PC-3 (cell line): ENCODE data around the gene TNS3.
"Not testable (repeated sequence)": the region's sequence is repeated elsewhere in the genome, so short reads cannot be mapped to it uniquely, and the experiment has no call there.

Experiments
- CTCF ChIP-seq: fragments of 300-600 bp; sonication (generic); conservative IDR thresholded peaks from 2 replicates; pipeline ENCODE4 v1.5.1; 2017; ENCODE audit warnings: antibody characterized with exemption, low read depth, mild to moderate bottlenecking, low read length
- EZH2phosphoT487 ChIP-seq: fragments of 300-600 bp; sonication (generic); IDR thresholded peaks from 2 replicates; pipeline ENCODE4 v1.6.1; 2018; ENCODE audit warnings: mild to moderate bottlenecking, antibody characterized with exemption, low read length, borderline replicate concordance

GRCh38 chr7:47469846-47470245 is 112.1 kb downstream of the TNS3 start:
- not testable (repeated sequence) for TF ChIP-seq CTCF, EZH2phosphoT487
